NCI-H2171 (cell line): Measurements from ENCODE around the gene NSRP1.
"Not testable (repeated sequence)": the region's sequence is repeated elsewhere in the genome, so short reads cannot be mapped to it uniquely, and the experiment has no call there.

ENCODE experiments used
- DNase-seq: peaks from one replicate; lab custom pipeline; 2025; lab: John Stamatoyannopoulos, UW

Gene NSRP1

GRCh38 chr17:30116661-30117551 lies at the start of gene NSRP1:
Gene NSRP1 (plus strand): TSS chr17:30116816. CDS start chr17:30116844, 28 bp downstream.
- DNase-seq: peak; percentile 94

DNA sequence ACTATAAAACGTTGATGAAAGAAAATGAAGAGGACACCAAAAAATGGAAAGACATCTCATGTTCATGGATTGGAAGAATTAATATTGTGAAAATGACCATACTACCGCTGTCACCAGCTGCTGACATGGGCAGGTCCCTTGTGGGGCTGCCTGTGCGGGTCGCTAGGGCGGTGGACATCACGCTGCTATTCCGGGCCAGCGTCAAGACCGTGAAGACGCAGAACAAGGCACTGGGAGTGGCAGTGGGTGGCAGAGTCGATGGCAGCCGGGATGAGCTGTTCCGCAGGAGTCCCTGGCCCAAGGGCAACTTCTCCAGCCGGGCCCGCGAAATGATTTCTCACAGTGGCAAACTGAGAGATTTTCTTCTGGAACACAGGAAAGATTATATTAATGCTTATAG lies 48.2 kb upstream of the NSRP1 start:
- DNase-seq: no peak

- DNase-seq: no peak
These were observed 42.4 kb upstream of the NSRP1 start for GRCh38 chr17:30074254-30074653.

GRCh38 chr17:30074730-30075129 lies 41.9 kb upstream of the NSRP1 start:
- no peak for DNase-seq

DNA sequence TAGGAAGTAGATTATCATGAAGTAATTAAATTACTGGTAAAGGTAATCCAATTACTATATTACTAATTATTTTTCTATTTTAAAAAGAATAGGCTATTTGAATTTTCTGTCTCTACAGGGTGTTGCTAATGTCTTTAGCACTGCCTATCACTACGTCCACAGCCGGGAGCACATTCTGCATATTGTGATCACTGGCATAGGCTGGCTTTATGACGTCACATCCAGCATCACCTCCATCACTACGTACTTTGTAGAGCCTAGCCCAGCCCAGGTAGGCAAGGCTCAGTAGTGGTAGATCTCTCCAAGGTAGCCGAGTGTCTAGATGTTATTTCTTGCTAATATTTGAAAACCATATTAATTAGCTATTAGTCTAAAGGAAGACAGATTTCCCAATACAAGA lies 33.8 kb upstream of the NSRP1 start:
- no peak for DNase-seq

DNA sequence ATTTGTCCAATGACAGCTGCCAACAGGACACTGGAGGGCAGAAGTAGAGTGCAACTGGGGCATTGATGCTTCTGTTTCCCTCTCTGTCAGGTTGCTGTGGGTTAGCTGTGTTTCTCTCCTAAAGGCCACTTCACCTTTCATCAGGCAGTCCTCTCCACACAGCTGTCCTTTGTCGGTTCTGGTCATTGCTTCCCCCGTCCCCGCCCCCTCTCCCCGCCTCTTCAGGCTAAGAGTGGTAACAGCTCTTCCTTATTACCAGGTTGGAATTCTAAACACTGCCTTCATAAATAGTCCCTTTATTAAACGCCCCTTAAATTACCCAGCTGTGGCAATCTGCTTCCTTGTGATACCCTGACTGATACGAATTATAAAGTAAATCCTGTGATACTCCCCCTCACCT lies 31.8 kb upstream of the NSRP1 start:
- no peak for DNase-seq

GRCh38 chr17:30086896-30087295 lies 29.7 kb upstream of the NSRP1 start:
- DNase-seq: no peak

DNA sequence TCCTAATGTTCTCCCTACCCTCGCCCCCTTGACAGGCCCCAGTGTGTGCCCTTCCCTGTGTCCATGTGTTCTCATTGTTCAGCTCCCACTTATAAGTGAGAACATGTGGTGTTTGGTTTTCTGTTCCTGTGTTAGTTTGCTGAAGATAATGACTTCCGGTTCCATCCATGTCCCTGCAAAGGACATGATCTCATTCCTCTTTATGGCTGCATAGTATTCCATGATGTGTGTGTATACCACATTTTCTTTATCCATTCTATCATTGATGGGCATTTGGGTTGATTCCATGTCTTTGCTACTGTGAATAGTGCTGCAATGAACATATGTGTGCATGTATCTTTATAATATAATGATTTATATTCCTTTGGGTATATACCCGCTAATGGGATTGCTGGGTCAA lies 29.2 kb upstream of the NSRP1 start:
- DNase-seq: not testable (repeated sequence)

DNA sequence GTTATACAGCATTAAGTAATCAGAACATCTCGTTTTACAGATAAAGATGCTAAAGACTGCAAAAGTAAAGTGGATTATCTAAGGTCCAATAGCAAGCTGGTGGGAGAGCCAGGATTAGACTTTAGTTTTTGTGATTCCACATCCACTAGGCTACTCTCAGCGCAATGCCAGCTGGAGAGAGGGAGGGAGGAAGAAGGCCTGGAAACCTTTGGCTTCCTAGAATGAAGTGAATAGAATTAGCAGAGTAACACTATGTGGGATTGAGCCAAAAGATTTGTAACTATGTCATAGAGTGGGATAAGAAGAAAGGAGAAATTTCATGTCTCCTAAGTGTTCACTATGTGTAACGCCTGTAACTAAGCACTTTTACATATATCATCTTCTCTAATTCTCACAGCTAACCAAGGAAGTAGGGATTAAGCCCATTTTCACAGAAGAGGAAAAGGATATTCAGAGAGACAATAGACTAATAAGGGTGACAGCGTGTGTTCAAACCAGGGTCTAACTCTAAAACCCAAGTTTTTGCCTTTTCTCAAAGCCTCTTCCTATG lies 25.4 kb upstream of the NSRP1 start:
- no peak for DNase-seq

DNA sequence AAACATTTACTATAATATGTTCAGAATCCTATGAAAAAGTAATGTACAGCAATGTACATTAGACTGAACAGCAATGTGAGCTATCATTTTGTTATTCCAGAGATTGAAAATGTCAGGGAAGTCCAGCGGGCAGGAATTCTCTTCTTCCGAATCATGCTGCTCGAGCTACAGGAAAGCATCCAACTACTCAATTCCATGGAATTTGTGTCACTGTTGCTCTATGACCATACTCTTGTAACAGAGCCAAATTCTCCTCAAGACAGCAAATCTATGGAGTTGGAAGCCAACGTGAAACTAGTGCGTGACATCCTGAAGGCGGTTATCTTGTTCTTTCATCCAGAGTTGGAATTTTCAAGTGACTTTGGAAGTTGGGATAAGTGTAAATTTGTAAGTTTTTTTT lies 24.8 kb upstream of the NSRP1 start:
- DNase-seq: no peak

DNA sequence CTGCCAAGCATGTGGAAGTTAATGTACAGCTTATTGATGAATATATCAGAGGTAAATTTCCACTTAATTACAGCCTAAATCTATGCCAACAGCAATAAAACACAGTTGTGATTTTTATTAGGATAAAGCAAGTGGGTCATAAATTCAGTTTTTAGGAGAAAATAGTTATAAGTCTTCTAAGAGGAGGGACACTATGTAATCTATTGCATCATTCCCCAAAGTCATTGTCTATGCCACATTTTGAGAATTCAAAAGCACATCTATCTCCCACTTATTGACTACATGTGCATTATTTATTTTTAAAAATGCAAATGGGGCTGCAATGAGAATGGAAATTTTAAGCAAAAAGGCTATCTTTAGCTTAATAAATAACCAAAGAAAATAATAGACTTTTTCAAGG lies 23.7 kb upstream of the NSRP1 start:
- no peak for DNase-seq

- peak; percentile 21 for DNase-seq
These were observed 23.0 kb upstream of the NSRP1 start for GRCh38 chr17:30093463-30094147.

GRCh38 chr17:30095507-30096244 lies 20.9 kb upstream of the NSRP1 start:
- peak; percentile 12 for DNase-seq

DNA sequence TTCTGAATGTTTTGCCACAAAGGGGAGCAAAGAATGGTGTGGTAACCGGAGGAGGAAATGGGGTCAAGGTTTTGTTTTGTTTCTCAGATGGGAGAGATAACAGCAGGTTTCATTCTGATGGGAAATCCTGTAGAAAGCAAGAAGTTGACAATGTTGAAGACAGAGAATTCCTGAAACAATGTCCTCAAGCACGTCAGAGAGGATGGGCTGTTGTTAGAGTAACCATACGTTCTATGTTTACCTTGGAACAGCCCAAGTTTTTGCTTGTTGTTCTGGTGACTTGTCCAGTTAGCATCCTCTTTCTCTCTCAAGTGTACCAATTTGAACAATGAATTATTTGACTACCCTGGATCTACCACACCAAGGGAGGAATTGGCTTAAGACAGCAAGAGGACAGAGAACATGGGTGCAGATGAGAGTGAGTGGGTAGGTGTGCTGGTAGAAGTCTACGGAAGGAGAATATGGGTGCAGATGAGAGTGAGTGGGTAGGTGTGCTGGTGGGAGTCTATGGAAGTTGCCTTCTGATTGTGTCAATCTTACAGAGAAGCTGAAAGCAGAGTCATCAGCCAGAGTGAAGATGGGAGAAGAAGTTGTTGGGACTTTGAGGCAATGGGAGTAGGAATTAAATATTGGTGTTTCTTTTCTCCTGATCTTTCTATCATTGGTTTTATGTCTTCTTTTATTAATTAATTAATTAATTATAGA lies 14.8 kb upstream of the NSRP1 start:
- no peak for DNase-seq

DNA sequence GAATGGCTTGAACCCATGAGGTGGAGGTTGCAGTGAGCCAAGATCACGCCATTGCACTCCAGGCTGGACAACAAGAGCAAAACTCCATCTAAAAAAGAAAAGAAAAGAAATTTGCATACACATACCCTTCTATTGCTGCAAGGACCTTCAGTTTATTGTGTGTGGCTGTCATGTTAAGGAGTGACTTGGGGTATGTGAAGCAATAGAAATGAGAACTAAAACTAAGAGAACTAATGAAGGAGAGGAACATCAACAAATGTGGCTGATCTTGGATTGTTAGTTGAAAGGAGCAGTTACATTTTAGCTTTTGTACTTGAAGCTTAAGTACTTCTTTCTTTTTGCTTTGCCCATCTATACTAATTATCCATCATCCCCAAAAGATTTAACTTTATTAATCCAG lies 12.7 kb upstream of the NSRP1 start:
- no peak for DNase-seq

DNA sequence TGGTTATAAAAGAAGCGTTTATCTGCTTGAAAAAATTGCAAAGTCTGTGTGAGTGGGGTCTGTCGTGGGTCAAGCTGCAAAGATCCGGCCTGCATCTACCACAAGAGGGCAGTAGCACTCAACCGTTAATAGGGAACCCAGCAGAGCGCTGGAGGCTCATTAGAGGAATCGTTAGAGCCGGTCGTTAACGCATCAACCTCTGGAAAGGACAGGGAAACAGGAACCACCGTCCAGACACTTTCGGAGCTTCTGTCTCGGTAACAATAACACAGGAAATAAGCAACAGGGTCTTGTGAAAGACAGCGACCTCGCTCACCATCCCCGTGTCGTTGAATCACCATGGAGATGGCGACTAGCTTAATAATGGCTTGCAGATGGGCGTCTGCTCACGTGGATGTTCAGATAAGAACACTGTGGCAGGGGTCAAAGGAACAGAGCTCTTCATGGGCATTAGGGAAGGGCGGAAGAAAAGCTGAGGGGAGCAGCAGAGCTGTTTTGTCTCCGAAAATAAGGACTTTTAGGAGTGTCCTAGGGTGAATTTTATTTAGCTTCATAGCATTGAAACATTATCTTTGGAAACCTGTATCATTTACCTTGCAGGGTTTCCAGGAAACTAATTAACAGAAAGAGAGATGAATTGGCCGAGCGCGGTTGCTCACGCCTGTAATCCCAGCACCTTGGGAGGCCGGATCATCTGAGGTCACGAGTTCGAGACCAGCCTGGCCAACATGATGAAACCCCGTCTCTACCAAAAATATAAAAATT lies 11.9 kb upstream of the NSRP1 start:
- DNase-seq: peak; percentile 72

DNA sequence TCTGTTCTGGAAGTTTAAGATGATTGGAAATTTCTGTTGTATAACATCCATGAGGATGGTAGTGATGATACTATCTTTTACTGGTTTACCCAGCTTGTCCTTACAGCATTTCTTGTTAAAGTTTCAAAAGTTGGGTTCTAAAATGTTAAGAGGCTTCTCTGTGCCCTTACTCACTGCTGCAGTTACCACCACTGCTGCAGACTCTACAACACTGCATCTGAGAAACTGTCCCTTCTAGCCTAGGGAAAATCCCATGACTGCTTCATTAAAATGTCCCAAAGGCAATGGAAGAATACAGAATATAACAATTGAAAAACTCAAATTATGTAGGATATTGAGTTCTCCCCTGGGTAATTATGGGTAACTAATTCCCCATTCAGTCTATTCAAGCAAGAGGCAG lies 3.8 kb upstream of the NSRP1 start:
- no peak for DNase-seq

GRCh38 chr17:30113213-30113612 lies 3.4 kb upstream of the NSRP1 start:
- no peak for DNase-seq

GRCh38 chr17:30116345-30116660 lies 313 bp upstream of the NSRP1 start:
- DNase-seq: no peak

GRCh38 chr17:30117675-30118081 lies 1.1 kb downstream of the NSRP1 start:
- no peak for DNase-seq

DNA sequence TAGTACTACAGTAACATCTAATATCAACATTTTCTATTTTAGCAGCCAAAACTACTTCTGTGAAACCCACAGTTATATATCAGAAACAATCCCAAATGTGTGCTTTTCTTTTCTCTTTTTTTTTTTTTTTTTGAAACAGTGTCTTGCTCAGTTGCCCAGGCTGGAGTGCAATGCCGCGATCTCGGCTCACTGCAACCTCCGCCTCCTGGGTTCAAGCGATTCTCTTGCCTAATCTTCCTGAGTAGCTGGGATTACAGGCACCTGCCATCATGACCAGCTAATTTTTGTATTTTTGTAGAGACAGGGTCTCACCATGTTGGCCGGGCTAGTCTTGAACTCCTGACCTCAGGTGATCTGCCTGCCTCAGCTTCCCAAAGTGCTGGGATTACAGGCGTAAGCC lies 2.0 kb downstream of the NSRP1 start:
- not testable (repeated sequence) for DNase-seq
